HG03025 (cell line): ENCODE measurements around the gene PSD2.

Experiments
- ATAC-seq: cut with Tn5 transposase; IDR thresholded peaks from one replicate; pipeline ENCODE4 v1.9.1; 2021; ENCODE audit warnings: mild to moderate bottlenecking, moderate library complexity; ENCODE audit not compliant: unreplicated experiment, low FRiP score

Gene PSD2

GRCh38 chr5:139850423-139851016, 54.9 kb downstream of the PSD2 start:
- no peak for ATAC-seq

- ATAC-seq: no peak
These were observed 56.0 kb downstream of the PSD2 start for GRCh38 chr5:139851558-139851957.

- no peak for ATAC-seq
These were observed 57.1 kb downstream of the PSD2 start for GRCh38 chr5:139852696-139853095.

DNA sequence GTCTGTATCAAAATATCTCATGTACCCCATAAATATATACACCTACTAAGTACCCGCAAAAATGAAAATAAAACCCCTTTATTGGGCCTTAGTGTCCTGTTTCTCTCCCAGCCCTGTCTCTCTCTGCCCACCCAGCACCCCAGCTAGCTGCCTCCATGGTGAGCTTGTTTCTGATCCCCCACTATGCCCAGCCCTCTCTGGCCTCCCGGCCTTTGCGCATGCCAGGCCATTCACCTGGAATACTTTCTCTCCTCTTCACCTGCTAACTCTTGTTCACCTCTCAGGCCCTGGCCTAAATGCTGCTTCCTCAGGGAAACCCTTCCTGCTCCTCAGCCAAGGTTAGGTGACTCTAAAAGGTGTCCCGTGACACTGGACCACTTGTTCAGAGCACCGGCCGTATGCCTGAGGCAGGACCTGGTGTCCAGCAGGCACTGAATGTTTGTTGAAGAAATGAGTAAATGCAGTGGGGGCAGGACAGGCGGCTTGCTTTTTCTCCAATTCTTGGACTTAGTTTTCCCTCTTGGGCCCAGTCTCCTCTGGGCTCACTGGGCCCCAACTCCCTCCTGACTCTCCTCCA, 58.5 kb downstream of the PSD2 start:
- no peak for ATAC-seq

- ATAC-seq: no peak
These were observed 59.3 kb downstream of the PSD2 start for GRCh38 chr5:139854953-139855352.

- no peak for ATAC-seq
These were observed 59.8 kb downstream of the PSD2 start for GRCh38 chr5:139855451-139855850.

DNA sequence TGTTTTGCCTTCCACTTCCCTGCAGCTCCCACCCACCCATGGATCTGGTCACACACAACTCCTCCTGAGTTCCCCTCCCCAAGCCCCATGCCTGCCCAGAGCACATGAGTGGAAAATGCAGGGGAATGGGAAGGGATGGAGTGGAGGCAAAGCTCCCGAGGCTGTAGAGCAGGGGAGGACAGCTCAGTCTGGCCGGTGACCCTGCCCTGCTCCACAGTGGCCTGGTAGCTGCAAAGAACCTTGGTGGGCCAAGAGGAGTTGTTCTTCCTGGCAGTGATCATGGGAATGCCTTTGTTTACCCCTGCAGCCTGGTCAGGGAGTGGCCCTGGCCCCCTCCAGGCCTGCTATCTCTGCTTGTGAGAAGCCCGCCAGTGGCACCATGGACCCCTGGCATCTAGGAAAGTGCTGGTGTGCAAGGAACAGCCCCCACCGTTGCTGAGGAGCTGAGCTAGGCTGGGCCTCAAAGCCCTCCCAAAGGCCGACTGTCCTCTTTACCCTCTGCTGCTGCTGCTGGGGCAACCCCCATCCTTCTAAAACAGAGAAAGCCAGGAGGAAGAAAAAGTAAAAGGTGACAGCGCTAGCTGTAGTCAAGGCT, 60.4 kb downstream of the PSD2 start:
- ATAC-seq: no peak

GRCh38 chr5:139856714-139857113, 61.1 kb downstream of the PSD2 start:
- ATAC-seq: no peak

DNA sequence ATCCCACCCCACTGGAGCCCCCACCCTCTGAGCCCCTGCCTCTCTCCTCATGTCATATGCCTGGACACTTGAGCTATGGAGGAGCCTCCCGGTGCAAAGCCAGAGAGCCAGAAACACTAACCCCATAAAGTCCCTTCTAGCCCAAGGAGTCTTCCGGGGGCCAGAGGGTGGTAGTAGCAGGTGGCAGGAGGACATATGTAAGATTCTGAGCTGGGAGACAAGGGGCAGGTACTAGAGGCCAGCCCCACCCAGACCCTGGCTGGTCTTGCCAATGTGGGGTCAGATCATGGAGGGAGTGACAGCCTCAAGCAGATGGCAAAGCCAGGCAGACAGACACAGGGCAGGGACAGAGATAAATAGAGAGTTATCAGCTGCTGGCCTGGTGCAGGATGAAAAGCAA, 63.4 kb downstream of the PSD2 start:
- ATAC-seq: no peak

DNA sequence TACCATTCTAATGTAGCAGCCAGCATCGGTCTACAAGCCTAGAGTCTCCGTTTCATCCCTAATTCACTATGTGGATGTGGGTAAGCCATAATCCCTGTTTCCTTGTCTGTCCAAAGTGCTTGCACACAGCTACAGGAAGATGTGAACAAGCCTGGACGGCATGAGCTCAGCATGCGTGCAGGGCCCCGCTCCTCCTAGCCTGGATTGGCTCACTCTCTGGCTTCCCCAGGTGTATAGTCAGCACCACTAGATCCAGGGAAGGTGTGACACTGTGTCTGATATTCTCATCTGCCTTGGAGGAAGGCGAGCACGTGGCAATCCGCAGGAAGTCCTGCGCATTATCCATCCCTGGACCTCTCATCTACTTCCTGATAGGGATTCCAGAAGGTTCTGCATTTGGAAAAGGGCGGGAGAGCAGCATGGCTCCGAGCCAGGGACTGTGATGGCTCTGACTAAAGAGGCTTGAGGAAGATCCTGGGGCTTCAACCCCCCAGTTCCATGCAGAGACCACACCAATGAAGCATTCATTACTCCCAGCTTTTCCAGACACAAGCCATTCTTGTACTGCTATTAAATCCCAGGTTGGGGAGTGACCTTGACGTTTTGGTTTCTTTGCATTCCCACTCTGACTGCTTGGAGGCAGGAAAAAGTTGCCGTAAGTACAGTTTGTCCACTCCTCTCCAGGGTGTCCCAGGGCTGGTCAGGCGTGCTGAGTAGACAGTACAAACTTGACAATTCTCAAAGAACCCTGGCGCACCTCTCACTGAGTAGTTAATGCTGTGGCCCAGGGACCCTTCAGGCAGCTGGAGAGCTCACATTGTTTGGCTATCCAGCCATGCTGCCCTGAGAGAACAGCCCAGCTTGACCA, 65.6 kb downstream of the PSD2 start:
- ATAC-seq: no peak

- no peak for ATAC-seq
These were observed 66.2 kb downstream of the PSD2 start for GRCh38 chr5:139861889-139862207.

- no peak for ATAC-seq
These were observed 66.7 kb downstream of the PSD2 start for GRCh38 chr5:139862313-139862712.

DNA sequence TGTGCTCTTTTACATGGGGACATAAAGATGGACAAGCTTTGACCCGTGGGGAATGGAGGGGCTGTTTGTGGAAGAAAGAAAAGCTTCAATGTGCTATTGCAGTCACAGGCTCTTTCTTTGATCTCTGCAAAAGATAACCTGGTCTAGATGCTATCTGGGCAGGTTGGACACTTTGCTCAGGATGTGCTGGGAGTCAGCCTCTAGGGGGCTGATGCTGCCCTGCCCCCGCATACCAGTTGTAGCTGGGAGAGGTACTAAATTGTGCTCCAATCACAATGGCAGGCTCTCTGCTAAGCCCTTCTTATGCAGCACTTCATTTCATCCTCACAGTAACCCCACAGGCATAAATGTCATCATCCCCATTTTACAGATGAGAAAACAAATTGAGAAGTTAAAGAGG, 67.2 kb downstream of the PSD2 start:
- no peak for ATAC-seq

GRCh38 chr5:139863361-139863760, 67.8 kb downstream of the PSD2 start:
- ATAC-seq: no peak

DNA sequence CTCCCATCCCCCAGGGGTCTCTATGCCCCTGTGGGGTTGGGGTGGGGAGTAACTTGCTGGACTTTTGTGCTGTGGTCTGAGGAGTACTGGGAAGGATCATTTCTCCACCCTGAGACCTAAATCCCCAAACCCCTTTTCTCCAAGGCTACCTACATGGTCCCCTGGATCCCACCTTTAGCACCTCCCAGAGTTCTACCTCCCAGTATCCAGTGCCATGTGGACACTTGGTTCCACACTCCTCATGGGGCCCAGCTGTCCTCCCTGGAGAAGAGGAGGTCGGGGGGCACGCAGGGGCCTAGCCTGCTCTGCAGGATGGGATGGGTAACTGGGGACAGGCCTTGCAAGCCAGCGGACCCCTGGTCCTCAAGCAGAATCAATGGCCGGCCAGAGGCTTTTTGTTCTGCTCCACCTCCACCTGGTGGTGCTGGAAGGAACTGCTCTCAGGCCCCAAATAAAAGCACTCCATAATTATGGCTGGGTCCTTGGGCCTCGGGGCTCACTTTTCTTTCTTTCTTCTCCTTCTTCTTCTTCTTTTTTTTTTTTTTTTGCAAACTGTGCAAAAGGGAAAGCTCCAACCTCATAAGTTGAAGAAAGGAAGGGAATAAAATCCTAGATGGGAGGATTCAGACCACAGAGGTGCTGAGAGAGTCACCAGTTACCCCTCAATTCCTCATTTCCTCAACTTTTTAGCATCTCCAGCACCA, 68.4 kb downstream of the PSD2 start:
- no peak for ATAC-seq

DNA sequence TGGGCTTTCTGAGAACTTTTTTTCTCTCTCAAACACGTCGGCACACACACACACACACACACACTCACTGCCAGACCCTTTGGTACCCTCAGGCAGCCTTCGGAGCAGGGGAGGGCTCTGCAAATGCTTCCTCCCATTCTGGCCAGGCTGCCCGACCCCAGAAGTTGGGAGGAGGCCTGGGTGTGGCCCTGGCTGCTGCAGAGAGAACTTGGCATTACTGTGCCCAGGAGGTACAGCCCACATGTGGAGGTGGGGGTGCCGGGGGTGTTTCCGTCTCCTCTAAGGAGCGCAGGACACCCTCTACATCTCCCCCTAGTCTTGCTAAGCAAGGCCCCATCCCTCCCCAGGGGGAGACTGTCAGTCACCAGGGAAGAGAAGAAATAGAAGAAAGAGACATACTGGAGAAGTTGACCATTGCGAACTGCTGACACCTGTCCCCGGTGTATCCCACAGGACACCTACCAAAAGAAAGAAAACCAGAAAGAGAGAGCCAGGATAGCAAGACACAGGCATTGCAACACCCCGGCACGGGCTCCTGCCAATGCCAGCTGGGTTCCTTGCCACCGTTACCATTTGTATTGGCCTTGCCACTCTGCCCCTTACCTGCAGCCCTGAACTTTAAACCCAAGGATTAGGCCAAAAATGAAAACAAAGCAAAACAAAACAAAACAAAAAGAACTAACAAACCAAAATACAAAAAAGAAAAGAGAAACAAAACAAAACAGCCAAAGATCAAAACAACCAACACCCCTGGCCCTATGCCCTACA, 69.3 kb downstream of the PSD2 start:
- ATAC-seq: no peak

- ATAC-seq: no peak
These were observed 71.5 kb downstream of the PSD2 start for GRCh38 chr5:139867109-139867508.

- ATAC-seq: no peak
These were observed 72.0 kb downstream of the PSD2 start for GRCh38 chr5:139867581-139867980.

- ATAC-seq: no peak
These were observed 73.6 kb downstream of the PSD2 start for GRCh38 chr5:139869042-139869790.

GRCh38 chr5:139870677-139871076, 75.1 kb downstream of the PSD2 start:
- ATAC-seq: no peak
